IPS-18a (cell line): ENCODE results near the gene GPR183.

Source experiments
- H3K27ac ChIP-seq: one replicate; pipeline ENCODE4 v1.5.1; 2013; ENCODE audit warnings: low read length
- H3K27me3 ChIP-seq: one replicate; pipeline ENCODE4 v1.6.1; 2013; ENCODE audit warnings: mild to moderate bottlenecking, low read length; ENCODE audit not compliant: control insufficient read depth, insufficient read depth
- H3K36me3 ChIP-seq: one replicate; pipeline ENCODE4 v1.6.1; 2013; ENCODE audit warnings: low read depth, low read length; ENCODE audit not compliant: control insufficient read depth
- H3K4me1 ChIP-seq: one replicate; pipeline ENCODE4 v1.6.1; 2013; ENCODE audit warnings: low read depth, low read length; ENCODE audit not compliant: control insufficient read depth
- H3K4me3 ChIP-seq: one replicate; pipeline ENCODE4 v1.5.1; 2013; ENCODE audit warnings: low read length
- H3K9ac ChIP-seq: one replicate; pipeline ENCODE4 v1.6.1; 2013; ENCODE audit warnings: mild to moderate bottlenecking, low read length, moderate library complexity
- H3K9me3 ChIP-seq: one replicate; pipeline ENCODE4 v1.6.1; 2013; ENCODE audit warnings: low read depth, low read length; ENCODE audit not compliant: control insufficient read depth

GPR183 gene

GRCh38 chr13:99308471-99309087, 1.4 kb upstream of the GPR183 start:
- Histone ChIP-seq H3K4me3 (no peak overlapping the region), H3K36me3 (no peaks in the 10 kb centered on the region), H3K4me1 (peaks cover 9% of the 10 kb centered on the region), H3K27ac (no peak overlapping the region), H3K9me3 (no peaks in the 10 kb centered on the region), H3K9ac (no peak overlapping the region), H3K27me3 (no peaks in the 10 kb centered on the region)

- Histone ChIP-seq H3K27ac (no peak overlapping the region), H3K36me3 (no peaks in the 10 kb centered on the region), H3K9ac (no peak overlapping the region), H3K4me1 (peaks cover 6% of the 10 kb centered on the region), H3K4me3 (no peak overlapping the region), H3K9me3 (no peaks in the 10 kb centered on the region), H3K27me3 (no peaks in the 10 kb centered on the region)
Observed at GRCh38 chr13:99307648-99308339, 595 bp upstream of the GPR183 start.

GRCh38 chr13:99305566-99305965, 1.6 kb downstream of the GPR183 start:
- no peak overlapping the region for H3K9ac ChIP-seq
- no peak overlapping the region for H3K27ac ChIP-seq
- H3K36me3 ChIP-seq, result no peaks in the 10 kb centered on the region
- peaks cover under 1% of the 10 kb centered on the region for H3K4me1 ChIP-seq
- H3K4me3 ChIP-seq, result no peak overlapping the region
- H3K27me3 ChIP-seq, result no peaks in the 10 kb centered on the region
- H3K9me3 ChIP-seq, result no peaks in the 10 kb centered on the region

GRCh38 chr13:99305158-99305557, 2.0 kb downstream of the GPR183 start:
- no peak overlapping the region for H3K27ac ChIP-seq
- no peaks in the 10 kb centered on the region for H3K36me3 ChIP-seq
- no peaks in the 10 kb centered on the region for H3K9me3 ChIP-seq
- H3K27me3 ChIP-seq, result no peaks in the 10 kb centered on the region
- no peaks in the 10 kb centered on the region for H3K4me1 ChIP-seq
- no peak overlapping the region for H3K4me3 ChIP-seq
- no peak overlapping the region for H3K9ac ChIP-seq

GRCh38 chr13:99304541-99304940, 2.7 kb downstream of the GPR183 start:
- Histone ChIP-seq H3K9ac (no peak overlapping the region), H3K4me1 (no peaks in the 10 kb centered on the region), H3K36me3 (no peaks in the 10 kb centered on the region), H3K9me3 (no peaks in the 10 kb centered on the region), H3K27me3 (no peaks in the 10 kb centered on the region), H3K4me3 (no peak overlapping the region), H3K27ac (no peak overlapping the region)

- no peak overlapping the region for H3K4me3 ChIP-seq
Observed at GRCh38 chr13:99303863-99304521, 3.2 kb downstream of the GPR183 start.

GRCh38 chr13:99302637-99303505, 4.3 kb downstream of the GPR183 start:
- Histone ChIP-seq H3K9ac (no peak overlapping the region), H3K36me3 (no peaks in the 10 kb centered on the region), H3K4me3 (no peak overlapping the region), H3K27ac (no peak overlapping the region), H3K4me1 (no peaks in the 10 kb centered on the region), H3K27me3 (no peaks in the 10 kb centered on the region), H3K9me3 (no peaks in the 10 kb centered on the region)

More at GRCh38 chr13:99303863-99304521, 3.2 kb downstream of the GPR183 start:
- Histone ChIP-seq H3K27me3 (no peaks in the 10 kb centered on the region), H3K4me1 (no peaks in the 10 kb centered on the region), H3K9me3 (no peaks in the 10 kb centered on the region), H3K27ac (no peak overlapping the region), H3K36me3 (no peaks in the 10 kb centered on the region), H3K9ac (no peak overlapping the region)

GRCh38 chr13:99301913-99302636, 5.1 kb downstream of the GPR183 start:
- no peak overlapping the region for H3K9ac ChIP-seq
- H3K4me1 ChIP-seq, result no peaks in the 10 kb centered on the region
- no peaks in the 10 kb centered on the region for H3K36me3 ChIP-seq

GRCh38 chr13:99301056-99301838, 6.0 kb downstream of the GPR183 start:
- H3K4me1 ChIP-seq, result no peaks in the 10 kb centered on the region
- H3K27me3 ChIP-seq, result no peaks in the 10 kb centered on the region
- H3K9me3 ChIP-seq, result no peaks in the 10 kb centered on the region
- H3K27ac ChIP-seq, result no peak overlapping the region
- no peak overlapping the region for H3K9ac ChIP-seq
- no peak overlapping the region for H3K4me3 ChIP-seq
- no peaks in the 10 kb centered on the region for H3K36me3 ChIP-seq

More at GRCh38 chr13:99301913-99302636, 5.1 kb downstream of the GPR183 start:
- no peaks in the 10 kb centered on the region for H3K9me3 ChIP-seq
- no peak overlapping the region for H3K4me3 ChIP-seq
- H3K27ac ChIP-seq, result no peak overlapping the region
- H3K27me3 ChIP-seq, result no peaks in the 10 kb centered on the region

GRCh38 chr13:99299920-99300341, 7.3 kb downstream of the GPR183 start:
- H3K4me3 ChIP-seq, result no peak overlapping the region
- peaks cover 4% of the 10 kb centered on the region for H3K36me3 ChIP-seq
- no peaks in the 10 kb centered on the region for H3K9me3 ChIP-seq
- no peak overlapping the region for H3K27ac ChIP-seq
- no peaks in the 10 kb centered on the region for H3K4me1 ChIP-seq
- H3K27me3 ChIP-seq, result no peaks in the 10 kb centered on the region
- no peak overlapping the region for H3K9ac ChIP-seq
